ENCODE data around the gene FERMT1. TPM values are rescaled to one million over a fixed set of nuclear protein-coding genes. Genes with fewer than 3 reads are reported as not detected.
A peak's percentile ranks its signal among the peaks of the same experiment; 100 is the strongest.
"Not testable (repeated sequence)": the region's sequence is repeated elsewhere in the genome, so short reads cannot be mapped to it uniquely, and the experiment has no call there.

FERMT1 gene
- total RNA-seq, 1 experiment from 2014 or later: 7.7 TPM

DNA sequence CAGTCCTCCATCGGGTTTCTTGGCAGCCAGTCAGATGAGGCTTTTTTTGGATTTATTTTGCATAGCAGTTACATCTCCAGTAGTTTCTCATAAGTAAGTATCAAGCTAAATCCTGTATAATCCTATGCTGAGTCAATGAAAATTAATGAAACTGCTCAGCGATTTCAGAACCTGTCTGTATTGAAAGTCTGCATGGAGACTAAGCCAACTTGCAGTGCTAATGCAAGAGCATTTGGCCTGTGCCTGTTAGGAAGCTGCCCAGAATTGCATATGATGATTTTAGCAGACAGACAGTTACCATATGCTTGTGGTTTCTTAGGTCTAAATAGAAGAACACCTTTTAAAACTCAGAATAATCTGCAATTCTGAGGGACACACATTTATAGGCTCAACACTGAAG lies 43.8 kb downstream of the FERMT1 start:
- DNase-seq (ENCODE audit: low read depth): no peak
- in situ Hi-C loops (cut with HindIII; ENCODE audit: low pct_unique_long_range_greater_than_20kb, low sequenced_read_pairs): no loop called here

DNA sequence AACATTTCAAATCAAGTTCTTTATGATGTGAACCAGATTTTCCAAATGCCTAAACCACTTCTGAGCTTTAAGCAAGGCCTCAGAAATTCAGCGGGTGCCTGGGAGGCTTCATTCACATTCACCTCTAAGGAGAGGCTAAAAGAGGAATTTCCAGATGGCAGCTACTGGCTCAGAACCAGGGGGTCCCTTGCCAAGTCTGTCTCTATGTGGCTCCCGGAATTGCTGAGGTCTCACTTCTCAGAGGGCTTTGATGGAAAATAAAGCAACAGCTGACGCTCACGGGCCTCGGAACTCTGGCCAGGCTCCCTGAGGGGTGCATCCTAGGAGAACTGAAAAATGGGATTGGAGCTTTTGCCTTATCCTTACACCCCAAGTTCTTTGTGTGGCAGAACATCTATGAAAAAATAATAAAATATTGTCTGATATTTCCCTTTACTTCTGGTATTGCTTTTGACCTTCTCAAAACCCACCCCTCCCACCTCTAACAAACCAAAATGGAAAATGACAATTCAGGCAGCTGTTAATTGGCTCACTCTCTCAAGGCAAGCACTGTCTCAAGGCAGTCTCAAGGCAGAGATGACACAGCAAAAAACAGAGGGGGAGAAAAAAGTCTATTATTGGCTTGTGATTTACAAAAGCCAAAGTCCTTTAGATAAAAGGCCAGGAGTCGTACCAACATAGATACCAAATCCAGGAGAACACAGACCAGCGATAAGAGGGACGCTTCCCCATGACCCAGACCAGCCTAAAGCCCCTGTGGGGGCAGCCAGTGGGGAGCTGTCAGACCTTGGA lies 47.2 kb downstream of the FERMT1 start:
- no peak for DNase-seq (ENCODE audit: low read depth)
- in situ Hi-C loops (cut with HindIII; ENCODE audit: low pct_unique_long_range_greater_than_20kb, low sequenced_read_pairs): no loop called here

DNA sequence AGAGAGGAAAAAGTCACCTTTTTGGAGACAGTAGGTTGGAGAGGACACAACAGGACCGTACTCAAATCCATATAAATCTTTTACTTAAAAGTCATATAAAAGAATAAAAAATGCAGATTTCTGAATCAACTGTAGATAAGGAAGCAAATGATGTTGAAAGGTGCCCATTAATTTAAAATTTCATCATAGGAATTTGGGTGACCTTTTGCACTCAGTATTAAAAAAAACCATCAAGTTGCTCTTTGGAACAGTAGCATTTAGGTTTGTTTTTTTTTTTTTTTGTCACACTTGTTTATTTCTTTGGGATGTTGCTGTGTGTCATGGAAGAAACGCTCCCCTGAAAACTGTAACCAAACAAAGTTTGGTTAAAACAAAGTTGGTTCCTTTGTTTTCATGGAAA lies 48.0 kb downstream of the FERMT1 start:
- no peak for DNase-seq (ENCODE audit: low read depth)
- in situ Hi-C loops (cut with HindIII; ENCODE audit: low pct_unique_long_range_greater_than_20kb, low sequenced_read_pairs): no loop called here

DNA sequence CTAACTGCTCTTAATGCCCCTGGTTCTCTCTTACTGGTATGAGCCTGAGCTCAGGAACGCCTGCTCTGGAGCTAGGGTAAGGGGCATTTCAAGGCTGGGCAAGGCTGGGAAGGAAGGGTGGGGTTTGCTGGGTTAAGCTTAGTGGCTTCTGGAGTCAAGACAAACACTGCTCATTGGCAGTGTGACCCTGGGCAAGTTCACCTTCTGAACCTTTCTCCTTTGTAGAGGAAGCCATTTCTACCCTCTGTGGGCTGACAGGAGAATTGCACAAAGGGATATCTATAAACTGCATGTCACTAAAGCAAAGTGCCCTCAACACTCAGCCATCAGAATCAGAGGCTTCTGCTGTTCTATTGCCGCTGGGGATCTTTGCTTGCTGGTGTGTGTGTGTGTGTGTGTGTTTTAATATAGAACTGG lies 48.7 kb downstream of the FERMT1 start:
- peak; percentile 62 for DNase-seq (ENCODE audit: low read depth)
- in situ Hi-C loops (cut with HindIII; ENCODE audit: low pct_unique_long_range_greater_than_20kb, low sequenced_read_pairs): no loop called here

DNA sequence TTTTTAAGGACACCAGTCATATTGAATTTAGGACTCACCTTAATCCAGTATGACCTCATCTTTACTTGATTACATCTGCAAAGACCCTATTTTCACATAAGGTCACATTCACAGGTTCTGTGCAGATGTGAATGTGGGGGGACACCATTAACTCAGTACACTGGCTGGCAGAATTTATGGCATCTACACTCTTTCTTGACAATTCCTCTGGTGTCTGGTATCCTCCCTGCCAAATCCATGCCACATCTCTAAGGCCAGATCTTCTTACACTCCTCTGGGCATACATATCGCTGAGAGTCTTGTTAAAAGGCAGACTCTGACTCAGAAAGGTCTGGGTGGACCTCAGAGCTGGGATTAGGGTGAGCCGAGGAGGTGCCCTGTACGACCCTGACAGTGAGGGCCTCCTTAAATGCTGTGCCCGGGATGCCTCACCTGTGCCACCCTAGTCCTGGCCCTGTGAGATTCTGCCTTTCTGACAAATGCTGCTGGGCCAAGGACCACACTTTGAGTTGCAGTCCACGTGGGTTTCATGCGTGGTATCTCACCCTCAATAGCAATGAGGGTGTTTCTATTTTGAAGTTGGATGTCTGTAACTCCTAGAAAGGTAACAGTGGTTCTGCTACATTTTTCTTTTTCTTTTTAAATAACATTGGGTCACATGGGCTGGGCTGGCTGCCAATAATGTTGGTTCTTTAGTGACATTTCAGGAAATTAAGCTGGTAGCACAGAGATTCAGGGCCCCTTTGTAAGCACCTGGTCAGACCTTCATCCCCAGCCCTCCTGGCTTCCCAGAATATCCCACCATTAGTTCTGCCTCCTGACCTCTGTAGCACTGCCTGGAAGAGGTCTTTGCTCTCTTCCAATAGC lies 51.8 kb downstream of the FERMT1 start:
- in situ Hi-C loops (cut with HindIII; ENCODE audit: low pct_unique_long_range_greater_than_20kb, low sequenced_read_pairs): no loop called here
- DNase-seq (ENCODE audit: low read depth): no peak

DNA sequence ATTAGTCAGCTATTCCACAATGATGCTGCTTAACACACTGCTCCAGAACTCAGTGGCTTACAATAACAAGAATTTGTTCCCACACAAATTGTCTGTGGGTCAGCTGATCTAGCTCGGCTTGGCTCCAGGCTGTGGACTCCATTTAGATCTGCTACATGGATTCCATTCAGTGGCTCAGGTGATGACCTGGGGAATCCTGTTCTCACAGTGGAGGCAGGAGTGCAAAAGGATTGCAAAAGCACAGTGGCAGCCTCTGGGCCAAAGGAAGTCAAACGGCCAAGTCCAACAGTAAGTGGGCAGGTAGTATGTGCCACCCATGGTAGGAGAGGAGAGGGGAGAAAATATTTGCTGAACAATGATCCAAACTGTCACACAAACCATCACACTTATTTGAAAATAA lies 53.2 kb downstream of the FERMT1 start:
- in situ Hi-C loops (cut with HindIII; ENCODE audit: low pct_unique_long_range_greater_than_20kb, low sequenced_read_pairs): no loop called here
- DNase-seq (ENCODE audit: low read depth): no peak

DNA sequence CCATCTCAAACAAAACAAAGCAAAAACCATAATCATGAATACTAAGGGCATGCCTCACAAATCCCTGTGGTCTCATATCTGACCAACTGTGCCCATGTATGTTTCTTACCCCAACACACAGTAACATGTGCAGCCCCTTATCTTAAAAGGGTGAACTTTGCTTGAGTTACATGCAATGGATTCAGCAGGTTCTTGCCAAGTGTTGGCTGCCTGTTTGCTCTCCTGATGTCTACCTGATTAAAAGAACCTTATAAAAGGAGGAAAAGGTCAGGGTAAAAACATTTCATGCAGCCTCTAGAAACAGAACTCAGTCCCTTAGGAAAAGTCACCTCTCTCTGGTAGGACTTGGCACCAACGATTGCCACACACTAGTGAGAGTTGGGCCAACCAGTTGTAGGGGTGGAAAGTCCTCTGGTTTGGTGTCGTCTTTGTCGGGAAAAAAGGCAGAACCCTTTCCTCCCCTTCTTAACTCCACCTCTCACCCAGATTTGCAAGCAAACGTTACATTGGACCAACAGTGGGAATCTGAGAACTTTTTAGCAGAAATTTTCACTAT lies 55.0 kb downstream of the FERMT1 start:
- in situ Hi-C loops (cut with HindIII; ENCODE audit: low pct_unique_long_range_greater_than_20kb, low sequenced_read_pairs): no loop called here
- DNase-seq (ENCODE audit: low read depth): no peak

DNA sequence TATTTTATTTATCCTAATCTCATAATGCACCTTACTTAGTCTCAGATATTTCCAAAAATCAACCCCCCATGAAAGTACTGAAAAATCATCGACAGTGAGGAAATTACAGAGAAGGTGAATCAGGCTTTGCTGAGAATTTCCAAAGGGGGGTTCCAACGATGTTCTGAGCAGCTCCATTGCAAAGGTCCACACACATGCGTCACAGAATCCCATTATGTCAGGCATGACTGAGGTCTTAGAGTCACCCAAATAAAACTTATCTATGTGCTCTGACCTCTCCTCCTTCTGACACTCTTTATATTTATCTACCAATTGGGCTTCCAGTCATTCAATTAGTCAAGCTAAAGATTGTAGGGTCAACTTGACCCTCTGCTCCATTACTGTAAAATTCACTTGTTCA lies 56.2 kb downstream of the FERMT1 start:
- in situ Hi-C loops (cut with HindIII; ENCODE audit: low pct_unique_long_range_greater_than_20kb, low sequenced_read_pairs): no loop called here
- no peak for DNase-seq (ENCODE audit: low read depth)

DNA sequence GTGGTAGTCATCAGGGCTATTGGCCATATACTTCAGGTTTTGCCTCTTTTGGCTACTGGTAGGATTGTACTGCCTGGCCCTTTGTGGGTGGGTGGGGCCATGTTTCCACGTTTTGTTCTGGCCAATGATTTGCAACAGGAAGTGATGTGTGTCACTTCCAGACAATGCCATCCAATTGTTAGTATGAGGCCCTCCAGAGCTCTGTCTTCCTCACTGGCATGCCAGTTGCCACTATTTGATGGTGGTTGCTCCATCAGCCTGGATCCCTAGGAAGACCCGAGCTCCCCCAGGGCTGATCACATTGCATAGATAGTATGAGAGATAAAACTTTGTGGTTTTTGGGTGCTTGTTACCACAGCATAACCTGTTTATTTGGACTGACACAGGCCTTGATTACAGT lies 61.3 kb downstream of the FERMT1 start:
- DNase-seq (ENCODE audit: low read depth): no peak
- in situ Hi-C loops (cut with HindIII; ENCODE audit: low pct_unique_long_range_greater_than_20kb, low sequenced_read_pairs): no loop called here

DNA sequence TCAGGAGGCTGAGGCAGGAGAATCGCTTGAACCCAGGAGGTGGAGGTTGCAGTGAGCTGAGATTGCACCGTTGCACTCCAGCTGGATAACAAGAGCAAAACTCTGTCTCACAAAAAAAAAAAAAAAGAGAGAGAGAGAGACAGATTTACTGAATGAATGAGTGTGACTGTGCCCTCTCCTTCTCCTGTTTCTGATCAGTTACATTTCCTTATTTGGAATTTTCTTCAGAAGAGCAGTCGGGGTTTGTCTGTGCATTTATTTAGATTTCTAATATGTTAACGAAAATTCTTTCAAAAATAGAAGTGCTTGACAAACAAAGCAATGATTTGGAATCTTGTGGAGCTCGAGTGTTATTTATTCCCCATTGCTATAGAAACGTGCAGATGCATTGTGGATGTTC lies 62.6 kb downstream of the FERMT1 start:
- in situ Hi-C loops (cut with HindIII; ENCODE audit: low pct_unique_long_range_greater_than_20kb, low sequenced_read_pairs): no loop called here
- no peak for DNase-seq (ENCODE audit: low read depth)

DNA sequence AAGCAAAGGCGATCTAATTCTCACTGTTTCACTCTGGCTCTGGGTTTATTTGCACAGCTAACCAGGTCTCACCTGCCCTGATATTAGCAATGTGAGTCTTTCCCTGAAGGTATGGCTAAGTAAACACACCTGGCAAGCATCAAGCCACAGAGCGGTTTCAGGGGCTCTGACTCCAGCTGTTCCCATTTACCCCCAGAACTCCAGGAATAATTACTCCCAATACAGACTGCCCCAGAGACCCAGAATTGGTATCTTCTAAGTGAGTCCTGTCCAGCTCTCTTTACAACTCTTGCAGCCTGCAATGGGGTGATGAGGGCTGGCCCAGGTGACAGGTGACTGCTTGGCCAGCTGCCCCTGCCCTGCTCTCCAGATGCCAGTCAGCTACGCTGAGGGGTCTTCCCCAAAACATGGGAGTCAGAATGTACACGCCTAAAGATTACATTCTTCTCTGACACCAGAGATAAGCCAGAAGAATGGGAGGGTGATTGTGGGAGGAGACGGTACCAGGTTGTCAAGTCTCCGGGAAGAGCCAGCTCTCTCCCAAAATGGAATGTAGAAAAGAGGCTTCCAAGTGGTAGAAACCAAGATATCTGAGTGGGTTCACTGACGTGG lies 64.0 kb downstream of the FERMT1 start:
- DNase-seq (ENCODE audit: low read depth): no peak
- in situ Hi-C loops (cut with HindIII; ENCODE audit: low pct_unique_long_range_greater_than_20kb, low sequenced_read_pairs): no loop called here

DNA sequence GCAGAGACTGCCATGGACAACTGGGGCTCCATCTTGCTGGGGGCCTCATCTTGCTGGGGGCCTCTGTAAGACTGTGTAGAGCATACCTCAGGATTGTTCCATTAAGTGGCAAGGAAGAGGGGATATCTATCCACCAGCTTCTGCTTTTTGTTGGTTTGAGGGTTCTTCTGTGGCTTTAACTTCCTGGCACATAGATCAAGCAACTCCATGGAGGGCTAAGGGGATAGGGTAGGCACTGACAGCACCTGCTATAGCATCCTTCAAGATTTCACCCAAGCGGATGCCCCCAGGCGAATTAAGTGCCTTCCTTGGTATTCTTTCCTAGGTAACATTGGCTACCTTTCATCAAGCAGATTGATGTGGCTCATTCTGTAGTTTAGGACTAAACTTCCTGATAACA lies 65.1 kb downstream of the FERMT1 start:
- in situ Hi-C loops (cut with HindIII; ENCODE audit: low pct_unique_long_range_greater_than_20kb, low sequenced_read_pairs): no loop called here

DNA sequence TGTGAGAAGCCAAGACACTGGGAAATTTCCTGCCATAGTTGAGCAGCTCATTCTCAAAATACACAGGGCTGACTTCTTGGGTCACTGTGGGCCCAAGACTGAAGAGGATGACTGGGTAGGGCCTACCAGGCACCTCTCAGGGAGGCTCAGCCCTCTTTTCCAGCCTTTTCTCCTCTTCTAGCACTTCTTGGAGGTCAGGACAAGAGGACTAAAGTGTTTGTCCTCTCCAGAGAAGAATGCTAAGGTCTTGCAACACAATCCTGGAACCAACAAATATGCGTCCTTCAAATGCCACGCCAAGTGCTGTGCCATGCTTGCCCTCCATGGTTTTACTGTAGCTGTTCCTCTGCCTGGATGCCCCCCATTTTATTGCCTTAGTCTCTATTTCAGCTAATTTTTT lies 65.7 kb downstream of the FERMT1 start:
- in situ Hi-C loops (cut with HindIII; ENCODE audit: low pct_unique_long_range_greater_than_20kb, low sequenced_read_pairs): no loop called here
- no peak for DNase-seq (ENCODE audit: low read depth)

More for the DNA sequence above, 65.1 kb downstream of the FERMT1 start:
- DNase-seq (ENCODE audit: low read depth): no peak

DNA sequence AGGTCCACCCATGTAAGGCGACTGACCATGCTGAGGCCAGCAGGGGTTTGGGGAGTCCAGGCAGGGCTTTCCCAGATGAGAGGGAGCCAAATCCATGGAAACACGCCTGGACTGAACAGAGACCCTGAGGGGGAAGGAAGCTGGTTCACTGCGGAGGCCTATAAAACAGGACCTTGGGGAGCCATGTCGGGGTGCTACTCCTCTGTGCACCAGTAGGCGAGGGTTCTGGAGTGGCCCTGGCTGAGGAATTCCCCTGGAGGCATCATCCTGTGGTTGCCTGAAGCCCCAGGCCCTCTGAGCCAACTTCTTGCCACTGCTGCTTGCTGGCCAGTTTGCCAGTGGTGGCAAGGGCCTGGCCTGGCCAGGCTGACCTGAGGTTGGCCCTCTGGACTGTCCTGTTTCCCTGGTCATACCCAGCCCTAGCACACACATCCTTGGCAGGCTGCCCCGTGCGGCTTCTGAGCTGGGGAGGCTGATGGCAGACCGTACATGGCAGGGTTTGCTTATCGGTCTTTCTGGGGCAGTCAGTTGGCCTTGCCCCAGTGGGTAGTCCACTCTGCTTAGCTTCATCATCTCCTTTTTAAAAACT lies 66.8 kb downstream of the FERMT1 start:
- in situ Hi-C loops (cut with HindIII; ENCODE audit: low pct_unique_long_range_greater_than_20kb, low sequenced_read_pairs): no loop called here
- DNase-seq (ENCODE audit: low read depth): no peak

DNA sequence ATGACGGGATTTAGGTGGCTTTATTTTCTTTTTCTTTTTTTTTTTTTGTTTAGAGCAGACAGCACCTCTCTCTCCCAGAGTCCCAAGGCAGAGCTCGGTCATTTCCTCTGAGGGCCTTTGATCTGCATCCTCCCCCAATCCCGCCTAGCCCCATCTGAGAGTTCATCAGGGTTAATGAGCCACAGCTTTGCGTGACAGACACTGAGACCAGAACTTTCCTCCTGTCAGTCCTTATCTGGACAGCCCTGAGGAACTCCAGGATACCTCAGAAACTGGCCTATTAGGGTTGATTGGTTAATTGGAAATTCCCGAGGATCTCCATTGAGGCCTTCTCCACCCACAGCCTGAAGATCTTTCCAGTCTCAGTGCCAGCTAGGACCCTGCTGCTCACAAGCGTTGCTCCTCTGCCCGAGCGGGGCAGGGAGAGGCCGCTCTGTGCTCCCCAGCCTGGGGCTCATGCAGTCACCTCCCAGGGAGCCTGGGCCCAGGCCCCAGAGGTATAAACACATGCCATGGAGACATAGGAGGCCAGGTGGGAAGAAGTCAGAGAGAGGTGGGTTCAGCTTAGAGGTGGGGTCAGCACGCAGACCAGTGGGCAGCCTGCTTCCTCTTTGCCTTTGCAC lies 67.6 kb downstream of the FERMT1 start:
- in situ Hi-C loops (cut with HindIII; ENCODE audit: low pct_unique_long_range_greater_than_20kb, low sequenced_read_pairs): no loop called here
- peak; percentile 77 for DNase-seq (ENCODE audit: low read depth)

DNA sequence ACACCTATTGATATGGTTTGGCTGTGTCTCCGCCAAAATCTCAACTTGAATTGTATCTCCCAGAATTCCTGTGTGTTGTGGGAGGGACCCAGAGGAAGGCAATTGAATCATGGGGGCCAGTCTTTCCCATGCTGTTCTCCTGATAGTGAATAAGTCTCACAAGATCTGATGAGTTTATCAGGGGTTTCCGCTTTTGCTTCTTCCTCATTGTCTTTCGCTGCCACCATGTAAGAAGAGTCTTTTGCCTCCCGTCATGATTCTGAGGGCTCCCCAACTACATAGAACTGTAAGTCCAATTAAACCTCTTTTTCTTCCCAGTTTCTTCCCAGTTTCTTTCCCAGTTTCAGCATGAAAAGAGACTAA lies 68.2 kb downstream of the FERMT1 start:
- peak; percentile 69 for DNase-seq (ENCODE audit: low read depth)
- in situ Hi-C loops (cut with HindIII; ENCODE audit: low pct_unique_long_range_greater_than_20kb, low sequenced_read_pairs): not testable (repeated sequence)

DNA sequence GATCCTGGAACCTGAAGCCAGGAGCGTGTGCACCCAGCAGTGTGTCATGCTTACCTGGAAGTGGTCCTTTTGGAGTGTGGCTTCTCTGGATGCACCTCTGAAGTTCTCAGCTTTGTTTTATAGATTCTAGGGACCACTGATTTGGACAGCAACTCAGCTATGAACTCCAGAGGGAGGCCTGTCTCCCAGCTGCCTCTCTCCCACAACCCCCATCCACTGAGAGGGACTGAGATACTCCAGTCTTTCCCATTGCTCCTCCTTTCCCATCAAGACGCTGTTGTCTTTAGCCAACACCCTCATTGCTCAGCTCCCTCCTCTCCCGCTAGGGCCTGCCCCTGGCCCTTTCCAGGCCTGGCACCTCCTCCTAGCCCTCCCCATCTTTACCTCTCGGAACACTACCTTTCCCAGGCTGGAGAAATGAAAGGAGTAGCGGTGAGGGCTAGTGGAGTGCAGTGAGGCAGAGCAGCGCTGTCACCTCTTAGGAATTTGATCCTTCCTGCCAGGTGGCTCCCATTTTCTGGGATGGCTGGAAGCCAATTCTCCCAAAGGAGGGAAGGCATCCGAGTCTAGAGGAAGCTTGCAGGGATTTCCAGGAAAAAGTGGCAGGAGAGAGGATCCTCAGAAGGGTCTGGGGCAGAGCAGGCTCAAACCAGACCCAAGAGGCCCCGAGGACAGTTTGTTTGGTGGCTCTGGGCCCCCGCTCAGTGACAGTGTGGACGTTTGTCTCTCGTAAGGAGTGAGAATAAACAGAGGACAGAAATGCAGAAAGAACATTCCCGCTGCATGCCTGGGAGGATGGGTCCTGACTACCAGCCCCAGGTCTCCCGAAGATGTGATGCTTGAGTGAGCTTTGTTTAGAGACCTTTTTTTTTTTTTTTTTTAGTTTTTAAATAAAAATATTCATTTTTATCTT lies 68.8 kb downstream of the FERMT1 start, which contains the start of gene LRRN4:
TSS of gene LRRN4 (minus strand) at position 285 of the 913 bp plus-strand sequence. CDS start 1,261 bp downstream, outside the sequence.
- in situ Hi-C loops (cut with HindIII; ENCODE audit: low pct_unique_long_range_greater_than_20kb, low sequenced_read_pairs): no loop called here
- peak; percentile 99 for DNase-seq (ENCODE audit: low read depth)

Measured in Caki2 (cell line).